Adrenal gland (tissue), 5 donors: ENCODE data around the gene SVOP.
A peak's percentile ranks its signal among the peaks of the same experiment; 100 is the strongest.

Experiments used
- POLR2A ChIP-seq, 2 donors: fragments of 450-650 bp; IDR thresholded peaks; one replicate each; pipeline ENCODE4 v1.6.1; 2017; ENCODE audit warnings: antibody characterized with exemption in 2 of 2, mild to moderate bottlenecking in 2 of 2, moderate library complexity in 1 of 2
- TF ChIP-seq, protein P1 (sequence below), 6 experiments: fragments of 450-650 bp in 4 of 6; fragments of 200-600 bp in 2 of 6; sonication (generic) in 1 of 6; IDR thresholded peaks; 1 replicate in 5 of 6; 2 replicates in 1 of 6; pipeline versions ENCODE4 v1.5.1 to v1.8.0; 2016 to 2021; ENCODE audit warnings: antibody characterized with exemption in 6 of 6, mild to moderate bottlenecking in 2 of 6, moderate library complexity in 1 of 6
- donor health status: DM: no; HTN: no; CAD: no.

DNA sequence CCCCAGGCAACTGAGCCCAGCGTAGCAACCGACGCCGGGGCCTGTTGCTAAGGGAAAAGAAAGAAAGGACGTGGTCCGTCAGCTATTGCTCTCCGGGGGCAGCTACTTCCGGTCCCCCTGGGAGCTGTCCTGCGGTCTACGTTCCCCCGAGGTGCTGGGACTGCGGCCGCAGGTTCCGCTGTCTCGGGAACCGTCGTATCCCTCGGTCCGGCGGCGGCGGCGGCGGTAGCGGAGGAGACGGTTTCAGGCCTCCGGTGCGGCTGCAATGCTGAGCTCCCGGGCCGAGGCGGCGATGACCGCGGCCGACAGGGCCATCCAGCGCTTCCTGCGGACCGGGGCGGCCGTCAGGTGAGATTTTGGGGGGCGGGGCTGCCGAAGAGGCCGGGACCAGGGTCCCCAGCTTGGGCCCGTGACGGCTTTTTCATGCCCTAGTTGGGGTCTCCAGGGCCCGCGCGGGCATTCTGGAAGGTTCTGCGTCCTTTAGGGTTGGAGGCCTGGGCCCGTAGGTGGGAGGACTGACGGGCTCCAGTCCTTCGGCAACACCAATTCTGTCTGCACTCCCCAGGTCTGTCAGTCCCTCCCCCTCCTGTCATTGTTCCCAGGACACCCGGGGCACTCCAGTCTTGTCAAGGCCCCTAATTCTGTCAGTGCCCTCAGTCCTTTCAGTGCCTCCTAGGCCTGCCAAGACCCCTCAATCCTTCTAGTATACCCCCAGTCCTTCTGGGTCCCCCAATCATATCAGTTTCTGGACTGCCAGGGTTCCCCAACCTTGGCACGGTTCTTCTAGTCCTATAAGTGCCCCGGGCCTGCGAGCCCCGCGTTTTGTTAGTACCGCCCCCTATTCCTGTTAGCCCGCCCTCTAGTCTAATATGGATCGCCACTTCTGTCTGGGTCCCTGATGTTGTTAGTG, 31.8 kb upstream of the SVOP start, which contains the start of gene USP30:
- TF ChIP-seq, protein P1, sequence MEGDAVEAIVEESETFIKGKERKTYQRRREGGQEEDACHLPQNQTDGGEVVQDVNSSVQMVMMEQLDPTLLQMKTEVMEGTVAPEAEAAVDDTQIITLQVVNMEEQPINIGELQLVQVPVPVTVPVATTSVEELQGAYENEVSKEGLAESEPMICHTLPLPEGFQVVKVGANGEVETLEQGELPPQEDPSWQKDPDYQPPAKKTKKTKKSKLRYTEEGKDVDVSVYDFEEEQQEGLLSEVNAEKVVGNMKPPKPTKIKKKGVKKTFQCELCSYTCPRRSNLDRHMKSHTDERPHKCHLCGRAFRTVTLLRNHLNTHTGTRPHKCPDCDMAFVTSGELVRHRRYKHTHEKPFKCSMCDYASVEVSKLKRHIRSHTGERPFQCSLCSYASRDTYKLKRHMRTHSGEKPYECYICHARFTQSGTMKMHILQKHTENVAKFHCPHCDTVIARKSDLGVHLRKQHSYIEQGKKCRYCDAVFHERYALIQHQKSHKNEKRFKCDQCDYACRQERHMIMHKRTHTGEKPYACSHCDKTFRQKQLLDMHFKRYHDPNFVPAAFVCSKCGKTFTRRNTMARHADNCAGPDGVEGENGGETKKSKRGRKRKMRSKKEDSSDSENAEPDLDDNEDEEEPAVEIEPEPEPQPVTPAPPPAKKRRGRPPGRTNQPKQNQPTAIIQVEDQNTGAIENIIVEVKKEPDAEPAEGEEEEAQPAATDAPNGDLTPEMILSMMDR (IDR thresholded peaks at IDR 0.05): peak in 1 of 6 experiments; percentile 26
- peak; percentile 38 to 74 for TF ChIP-seq POLR2A (IDR thresholded peaks at IDR 0.05)
